BE2C (cell line): ENCODE measurements around the gene WNT9B.
"Not testable (repeated sequence)": the region's sequence is repeated elsewhere in the genome, so short reads cannot be mapped to it uniquely, and the experiment has no call there.

Experiments used
- DNase-seq: peaks from one replicate; pipeline ENCODE4 v3.0.0-alpha.2; 2020
- H3K27me3 ChIP-seq: fragments of 250-450 bp; sonication (Bioruptor Pico); 2 replicates; pipeline ENCODE4 v1.5.1; 2020; ENCODE audit warnings: mild to moderate bottlenecking
- H3K36me3 ChIP-seq: fragments of 250-450 bp; sonication (Bioruptor Pico); 2 replicates; pipeline ENCODE4 v1.5.1; 2020; ENCODE audit warnings: mild to moderate bottlenecking
- H3K4me1 ChIP-seq: fragments of 250-450 bp; sonication (Bioruptor Pico); 2 replicates; pipeline ENCODE4 v1.5.1; 2020
- H3K4me3 ChIP-seq: 2 replicates; pipeline ENCODE4 v1.5.1; 2011; ENCODE audit warnings: low read depth, low read length
- H3K9me3 ChIP-seq: fragments of 250-450 bp; sonication (Bioruptor Pico); 2 replicates; pipeline ENCODE4 v1.5.1; 2020
- CTCF ChIP-seq: IDR thresholded peaks from 2 replicates; pipeline ENCODE4 v1.5.1; 2012; ENCODE audit warnings: mild to moderate bottlenecking, low read depth, low read length

The WNT9B gene

GRCh38 chr17:46833840-46834208 is 17.6 kb upstream of the WNT9B start:
- Histone ChIP-seq H3K36me3 (no peaks in the 10 kb centered on the region), H3K9me3 (no peaks in the 10 kb centered on the region), H3K27me3 (no peaks in the 10 kb centered on the region), H3K4me1 (no peaks in the 10 kb centered on the region), H3K4me3 (no peak overlapping the region)
- TF ChIP-seq CTCF: no peak
- DNase-seq: no peak

- H3K36me3 ChIP-seq: no peaks in the 10 kb centered on the region
- no peak overlapping the region for H3K4me3 ChIP-seq
- TF ChIP-seq CTCF: no peak
- H3K9me3 ChIP-seq: no peaks in the 10 kb centered on the region
- H3K27me3 ChIP-seq: no peaks in the 10 kb centered on the region
- no peak for DNase-seq
- H3K4me1 ChIP-seq: no peaks in the 10 kb centered on the region
Observed at GRCh38 chr17:46834846-46835245, 16.5 kb upstream of the WNT9B start.

GRCh38 chr17:46836500-46836899 is 14.9 kb upstream of the WNT9B start:
- Histone ChIP-seq H3K4me1 (no peaks in the 10 kb centered on the region), H3K4me3 (no peak overlapping the region), H3K9me3 (no peaks in the 10 kb centered on the region), H3K36me3 (no peaks in the 10 kb centered on the region), H3K27me3 (no peaks in the 10 kb centered on the region)
- no peak for DNase-seq
- no peak for TF ChIP-seq CTCF

- Histone ChIP-seq H3K9me3 (no peaks in the 10 kb centered on the region), H3K36me3 (no peaks in the 10 kb centered on the region), H3K4me3 (no peak overlapping the region), H3K27me3 (no peaks in the 10 kb centered on the region), H3K4me1 (no peaks in the 10 kb centered on the region)
- no peak for TF ChIP-seq CTCF
- DNase-seq: no peak
Observed at GRCh38 chr17:46837521-46837920, 13.9 kb upstream of the WNT9B start.

- TF ChIP-seq CTCF: no peak
- no peak for DNase-seq
- Histone ChIP-seq H3K27me3 (no peaks in the 10 kb centered on the region), H3K4me1 (no peaks in the 10 kb centered on the region), H3K9me3 (no peaks in the 10 kb centered on the region), H3K36me3 (no peaks in the 10 kb centered on the region), H3K4me3 (no peak overlapping the region)
Observed at GRCh38 chr17:46839211-46839610, 12.2 kb upstream of the WNT9B start.

GRCh38 chr17:46840596-46840995 is 10.8 kb upstream of the WNT9B start:
- H3K27me3 ChIP-seq, H3K4me1 ChIP-seq, H3K9me3 ChIP-seq, H3K36me3 ChIP-seq, DNase-seq, H3K4me3 ChIP-seq: not testable (repeated sequence)
